COLO829 (cell line): ENCODE measurements around the gene ASIC1.
"Not testable (repeated sequence)": the region's sequence is repeated elsewhere in the genome, so short reads cannot be mapped to it uniquely, and the experiment has no call there.

Experiments
- DNase-seq: peaks from one replicate; pipeline ENCODE4 v3.0.0; 2012; ENCODE audit warnings: low spot score

ASIC1 gene

DNA sequence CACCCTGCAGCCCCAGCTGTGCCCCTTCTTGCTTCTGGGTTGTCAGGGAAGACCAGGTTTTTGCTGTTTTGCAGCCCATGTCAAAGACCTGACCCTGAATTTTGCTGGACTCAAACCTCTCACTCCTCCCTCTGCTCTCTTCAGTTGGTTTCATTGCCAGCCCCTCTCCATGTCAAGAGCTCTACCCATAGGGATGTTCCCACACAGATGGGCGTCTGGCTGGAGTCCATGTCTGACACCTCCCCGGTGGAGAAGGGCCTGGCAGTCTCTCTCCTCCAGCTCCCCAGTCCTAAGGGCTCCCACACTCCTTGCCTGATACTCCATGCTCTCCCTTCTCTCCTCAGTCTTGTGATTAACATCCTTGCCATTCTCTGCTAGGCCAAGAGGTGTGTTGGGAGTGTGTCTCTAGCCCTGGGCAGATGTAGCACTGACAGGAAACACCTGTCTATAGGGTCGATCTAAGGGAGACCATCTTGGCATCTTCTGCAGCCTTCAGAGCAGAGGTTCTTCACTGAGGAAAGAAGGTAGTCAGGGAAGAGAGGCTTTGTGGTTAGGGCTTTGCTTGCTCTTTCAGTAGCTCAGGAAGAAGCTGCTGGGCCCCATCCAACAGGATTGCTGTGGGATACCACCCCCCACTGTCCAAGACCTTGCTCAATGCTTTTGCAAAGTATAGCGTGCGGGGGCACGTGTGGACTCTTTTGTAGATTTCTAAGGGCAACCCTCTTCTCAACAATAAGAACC, 4.7 kb downstream of the ASIC1 start:
- no peak for DNase-seq

DNA sequence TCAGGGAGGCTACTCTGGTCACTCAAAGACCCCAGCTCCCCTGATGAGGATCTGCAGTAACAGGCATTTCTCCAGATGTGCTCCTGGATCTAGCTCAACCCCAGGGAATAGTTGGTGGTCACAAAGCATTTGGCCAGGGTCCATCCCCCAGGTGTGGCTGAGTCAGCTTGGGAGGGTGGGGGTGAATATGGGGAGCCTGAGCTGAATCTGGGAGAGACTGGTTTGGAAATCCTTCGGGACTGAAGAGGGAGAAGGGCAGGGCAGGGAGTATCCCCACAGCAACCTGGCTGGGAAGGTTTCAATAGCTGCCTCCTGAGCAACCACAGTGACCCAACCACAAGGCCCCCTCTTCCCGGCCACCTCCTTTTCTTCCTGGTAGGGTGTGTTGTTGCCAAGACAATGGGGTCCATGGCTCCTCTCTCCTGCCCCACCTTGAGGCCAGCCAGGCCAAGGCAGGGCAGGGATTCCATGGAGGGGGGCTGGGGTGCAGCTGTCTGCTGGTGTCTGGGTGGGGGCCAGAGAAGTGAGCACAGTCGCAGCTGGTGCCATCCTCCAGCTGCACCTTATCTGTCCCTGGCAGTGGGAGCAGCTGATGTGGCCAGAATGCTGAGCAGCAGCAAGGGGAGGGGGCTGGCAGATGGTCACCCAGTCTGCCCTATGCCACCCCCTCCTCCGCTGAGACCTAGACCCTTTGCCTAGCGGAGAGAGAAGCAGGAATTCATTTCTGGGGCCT, 5.5 kb downstream of the ASIC1 start:
- no peak for DNase-seq

DNA sequence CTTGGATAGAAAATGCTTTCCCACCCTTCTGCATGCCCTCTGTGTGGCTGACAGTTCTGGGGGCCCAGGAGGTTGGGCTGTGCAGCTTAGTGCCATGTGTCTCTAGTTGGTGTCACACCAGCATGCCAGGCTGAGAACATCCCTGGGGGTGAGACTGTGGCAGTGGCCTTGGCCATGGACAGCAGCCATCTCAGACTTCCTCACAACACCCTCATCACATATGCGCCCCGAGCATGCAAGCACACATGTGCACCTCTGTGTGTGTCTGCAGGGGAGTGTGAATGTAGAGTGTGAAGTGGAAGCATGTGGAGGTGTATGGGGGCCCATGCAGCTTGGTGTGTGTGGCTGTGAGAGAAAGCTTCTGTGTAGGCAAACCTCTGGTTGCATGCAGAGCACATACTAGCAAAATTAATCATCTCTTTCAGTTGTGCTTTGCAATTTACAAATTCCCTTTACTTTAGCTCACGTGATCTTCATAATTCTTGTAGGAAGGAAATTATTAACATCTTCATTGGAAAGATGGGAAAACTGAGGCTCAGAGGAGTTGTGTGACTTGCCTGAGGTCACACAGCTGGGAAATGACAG, 8.4 kb downstream of the ASIC1 start:
- no peak for DNase-seq

DNA sequence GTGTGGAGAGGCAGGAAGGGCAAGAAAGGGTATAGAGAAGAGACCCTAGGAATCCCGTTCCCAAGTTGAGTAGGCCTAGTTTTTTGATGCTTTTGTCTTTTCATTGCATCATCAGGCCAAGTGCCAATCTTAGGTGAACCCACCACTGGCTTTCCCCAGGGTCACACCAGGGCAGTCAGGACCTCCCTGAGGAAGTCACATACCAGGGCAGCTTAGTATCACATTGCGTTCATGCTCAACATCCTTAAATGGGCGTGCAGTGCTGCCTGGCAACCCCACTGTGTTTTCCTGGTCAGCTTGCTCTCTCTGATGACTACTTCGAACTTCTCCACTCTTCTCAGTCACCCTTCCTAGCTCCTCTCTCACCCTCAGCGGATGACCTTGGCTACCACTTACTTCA, 9.0 kb downstream of the ASIC1 start:
- no peak for DNase-seq

DNA sequence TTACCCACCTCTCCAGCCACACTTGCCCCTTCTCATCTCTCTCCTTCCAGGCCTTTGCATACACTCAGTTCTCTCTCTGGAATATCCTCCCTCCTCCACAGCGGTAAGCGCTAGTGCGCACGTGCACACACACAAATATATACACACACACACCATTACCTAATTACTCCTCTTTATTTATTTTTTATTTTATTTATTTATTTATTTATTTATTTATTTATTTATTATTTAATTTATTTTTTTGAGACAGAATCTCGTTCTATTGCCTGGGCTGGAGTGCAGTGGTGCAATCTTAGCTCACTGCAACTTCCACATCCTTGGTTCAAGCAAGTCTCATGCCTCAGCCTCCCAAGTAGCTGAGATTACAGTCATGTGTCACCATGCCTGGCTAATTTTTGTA, 11.7 kb downstream of the ASIC1 start:
- DNase-seq, result no peak

DNA sequence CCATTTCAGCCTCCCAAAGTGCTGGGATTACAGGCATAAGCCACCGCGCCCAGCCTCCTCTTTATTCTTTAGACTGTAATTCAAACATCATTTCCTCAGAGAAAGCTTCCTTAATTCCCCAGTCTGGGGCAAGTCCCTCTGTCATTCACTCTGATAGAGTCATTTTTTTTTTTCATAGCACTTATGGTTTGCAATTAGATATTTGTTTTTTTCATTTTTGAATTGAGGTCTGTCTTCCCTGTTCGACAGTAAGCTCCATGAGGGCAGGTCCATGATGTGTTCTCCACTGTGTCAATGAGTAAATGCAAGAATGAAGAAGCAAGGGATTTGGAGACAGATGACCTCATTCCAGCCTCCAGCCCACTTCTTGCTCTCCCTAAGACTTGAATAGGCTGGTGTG, 12.1 kb downstream of the ASIC1 start:
- no peak for DNase-seq

DNA sequence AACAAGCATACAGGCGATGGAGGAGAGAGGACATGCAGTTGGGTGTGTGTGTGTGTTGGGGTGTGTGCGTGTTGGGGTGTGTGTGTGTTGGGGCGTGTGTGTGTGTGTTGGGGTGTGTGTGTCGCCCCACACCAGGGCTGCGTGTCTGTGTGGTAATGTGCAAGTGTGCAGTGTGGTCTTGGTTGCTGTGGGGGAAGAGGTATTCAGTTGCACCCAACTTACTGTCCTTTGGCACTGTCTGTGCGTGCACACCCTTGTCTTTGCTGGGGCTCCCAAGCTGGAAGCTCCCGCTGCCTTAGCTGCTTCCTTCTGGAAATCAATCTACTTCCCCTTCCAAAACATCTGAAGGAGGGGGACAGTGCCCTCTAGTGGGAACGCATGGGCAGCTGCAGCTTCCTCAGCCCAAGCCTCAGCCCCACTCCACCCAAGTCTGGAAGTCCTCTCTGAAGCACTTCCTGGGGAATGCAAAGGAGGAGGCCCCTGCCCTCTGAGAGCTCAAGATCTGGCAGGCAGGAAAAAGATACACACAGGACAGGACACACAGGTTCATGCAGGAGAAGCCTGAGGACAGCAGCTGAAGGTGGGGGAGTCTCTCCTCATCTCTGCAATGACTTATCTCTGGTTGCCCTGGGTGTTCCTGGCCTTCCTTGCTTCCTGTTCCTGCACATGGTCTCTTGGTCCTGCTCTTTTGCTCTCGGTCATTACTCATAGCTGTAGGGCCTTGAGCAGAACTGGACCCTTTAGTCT, 13.1 kb downstream of the ASIC1 start:
- peak; percentile 58 for DNase-seq

DNA sequence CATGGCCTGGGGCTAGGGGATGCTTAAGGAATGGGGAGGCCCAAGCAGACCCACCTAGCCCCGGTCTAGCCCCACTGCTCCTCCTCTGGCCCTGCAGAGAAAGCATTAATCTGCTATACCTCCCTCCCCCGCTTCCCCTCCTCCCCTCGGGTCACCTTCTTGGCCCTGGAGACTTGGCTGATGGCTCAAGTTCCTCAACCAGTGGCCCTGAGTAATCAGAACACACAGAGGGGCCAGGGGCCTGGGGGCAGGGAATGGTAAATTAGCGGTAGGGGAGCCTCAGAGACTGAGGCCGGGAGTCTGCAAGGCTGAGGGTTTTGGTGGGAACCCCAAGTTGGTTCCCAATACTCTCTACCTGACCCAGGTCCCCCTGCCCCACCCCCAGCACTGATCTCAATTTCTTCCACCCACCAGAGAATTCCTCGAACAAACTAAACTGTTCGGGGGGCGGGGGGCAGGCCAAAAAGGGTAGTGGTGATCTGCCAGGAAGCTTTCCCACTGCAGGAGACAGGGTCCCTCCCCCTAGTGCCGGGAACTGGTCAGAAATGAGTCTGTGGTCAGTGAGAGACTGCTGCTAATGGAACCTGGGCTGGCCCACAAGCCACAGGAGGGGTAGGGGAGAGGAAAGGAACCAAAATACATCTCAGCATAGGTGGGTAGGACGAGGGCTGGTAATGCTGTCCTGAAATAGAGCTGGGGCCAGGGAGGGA, 15.0 kb downstream of the ASIC1 start:
- DNase-seq, result no peak

DNA sequence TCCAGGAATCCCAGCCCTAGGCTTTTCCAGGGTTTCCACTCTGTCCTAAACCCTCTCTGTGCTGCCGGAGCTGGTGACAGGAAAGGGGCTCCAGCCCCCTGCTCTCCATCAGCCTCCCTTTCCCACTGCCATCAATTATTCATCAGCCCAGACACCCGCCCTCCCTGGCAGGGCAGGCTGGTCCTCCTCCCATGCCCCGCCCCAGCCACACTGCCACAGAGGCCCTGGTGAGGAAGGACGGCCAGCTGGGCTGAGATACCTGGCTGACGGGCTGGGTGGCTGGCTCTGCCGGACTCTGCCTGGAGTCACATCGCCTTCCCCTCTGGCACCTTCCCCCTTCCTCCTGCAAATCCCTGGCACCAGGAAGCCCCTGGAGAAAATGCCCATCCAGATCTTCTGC, 15.8 kb downstream of the ASIC1 start:
- DNase-seq, result no peak

DNA sequence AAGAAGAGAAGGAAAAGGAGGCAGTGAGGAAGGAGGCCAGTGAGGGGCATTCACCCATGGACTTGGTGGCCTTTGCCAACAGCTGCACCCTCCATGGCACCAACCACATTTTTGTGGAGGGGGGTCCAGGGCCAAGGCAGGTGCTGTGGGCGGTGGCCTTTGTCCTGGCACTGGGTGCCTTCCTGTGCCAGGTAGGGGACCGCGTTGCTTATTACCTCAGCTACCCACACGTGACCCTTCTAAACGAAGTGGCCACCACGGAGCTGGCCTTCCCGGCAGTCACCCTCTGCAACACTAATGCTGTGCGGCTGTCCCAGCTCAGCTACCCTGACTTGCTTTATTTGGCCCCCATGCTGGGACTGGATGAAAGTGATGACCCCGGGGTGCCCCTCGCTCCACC, 16.3 kb downstream of the ASIC1 start:
- no peak for DNase-seq

DNA sequence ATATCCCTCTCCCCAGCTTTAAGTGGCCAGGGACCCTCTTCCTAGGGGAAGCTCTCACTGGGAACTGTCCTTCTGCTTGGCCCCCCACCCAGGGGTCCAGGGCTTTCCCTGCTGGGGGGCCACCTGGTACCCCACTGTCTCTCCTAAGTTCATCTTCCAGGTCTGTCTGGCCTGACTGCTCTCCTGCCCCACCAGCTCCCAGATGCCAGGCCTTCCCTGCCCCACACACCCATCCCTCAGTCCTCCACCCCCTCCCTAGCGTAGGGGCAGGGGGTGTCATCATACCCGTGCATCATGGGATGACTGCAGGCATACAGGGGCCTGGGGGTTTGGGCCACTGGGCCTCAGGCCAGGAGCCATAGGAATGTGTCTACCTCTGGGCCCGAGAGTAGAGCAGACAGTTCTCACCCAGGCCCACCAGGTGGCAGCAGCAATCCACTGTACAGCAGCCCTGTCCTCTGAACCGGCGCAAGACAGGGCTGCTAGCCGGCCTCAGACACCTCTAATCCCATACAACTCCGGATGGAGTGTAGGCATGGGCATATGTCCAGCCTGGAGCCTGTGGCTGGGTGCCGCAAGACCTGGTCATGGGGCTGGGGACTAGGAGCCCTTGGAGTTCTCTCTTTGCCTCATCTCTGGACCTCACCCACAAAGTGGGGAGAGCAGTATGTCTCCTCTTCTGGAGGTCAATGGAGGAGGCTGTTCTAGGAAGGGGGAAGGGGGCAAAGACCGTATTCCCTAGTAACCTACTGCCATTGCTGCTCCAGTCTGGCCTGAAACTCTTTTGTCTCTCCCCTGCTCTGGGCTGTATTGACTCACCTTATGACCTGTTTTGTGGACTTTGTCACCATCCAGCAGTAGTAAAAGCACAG, 17.8 kb downstream of the ASIC1 start:
- DNase-seq, result peak; percentile 73

DNA sequence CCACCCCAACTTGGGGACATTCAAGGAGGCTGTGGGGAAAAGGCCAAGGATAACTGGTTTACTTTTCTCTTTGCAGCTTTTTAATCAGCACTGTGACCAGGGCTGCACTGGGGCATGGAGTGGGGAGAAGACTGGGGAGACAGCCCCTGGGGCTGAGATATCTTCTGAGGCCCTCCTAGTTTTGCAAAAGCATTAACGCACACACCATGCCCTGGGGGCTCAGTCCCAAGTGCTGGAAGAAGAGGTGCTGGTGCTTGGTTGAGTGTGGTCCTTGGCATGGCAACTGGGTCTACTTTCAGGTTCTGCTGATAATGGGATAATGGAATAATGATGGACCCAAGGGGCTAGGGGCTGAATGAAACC, 18.4 kb downstream of the ASIC1 start:
- DNase-seq, result no peak

DNA sequence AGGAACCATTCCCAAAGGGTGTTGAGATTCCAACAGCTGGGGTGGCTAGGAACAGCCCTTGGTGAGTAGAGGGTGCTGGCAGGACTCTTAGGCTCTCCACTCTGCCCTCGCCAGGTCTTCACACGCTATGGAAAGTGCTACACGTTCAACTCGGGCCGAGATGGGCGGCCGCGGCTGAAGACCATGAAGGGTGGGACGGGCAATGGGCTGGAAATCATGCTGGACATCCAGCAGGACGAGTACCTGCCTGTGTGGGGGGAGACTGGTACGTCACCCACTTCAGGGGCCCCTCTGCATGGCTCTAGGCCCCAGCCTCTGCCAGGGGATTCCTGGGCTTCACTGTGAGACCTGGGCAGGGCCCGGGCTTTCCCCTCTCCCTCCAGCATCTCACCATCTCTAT, 19.7 kb downstream of the ASIC1 start:
- DNase-seq, result no peak

DNA sequence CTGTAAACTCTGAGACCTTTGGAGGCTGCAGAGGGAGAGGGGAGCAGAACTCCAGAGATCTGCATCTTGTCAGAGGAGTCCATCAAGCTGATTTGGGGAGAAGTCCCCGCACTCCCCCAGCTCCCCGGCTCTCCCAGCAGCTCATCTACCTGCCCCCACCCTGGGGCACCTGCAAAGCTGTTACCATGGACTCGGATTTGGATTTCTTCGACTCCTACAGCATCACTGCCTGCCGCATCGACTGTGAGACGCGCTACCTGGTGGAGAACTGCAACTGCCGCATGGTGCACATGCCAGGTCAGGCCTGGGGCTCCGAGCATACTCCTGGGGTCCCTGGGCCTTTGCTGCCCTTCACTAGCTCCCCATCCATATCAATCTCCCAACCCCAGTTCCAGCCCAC, 20.9 kb downstream of the ASIC1 start:
- no peak for DNase-seq

DNA sequence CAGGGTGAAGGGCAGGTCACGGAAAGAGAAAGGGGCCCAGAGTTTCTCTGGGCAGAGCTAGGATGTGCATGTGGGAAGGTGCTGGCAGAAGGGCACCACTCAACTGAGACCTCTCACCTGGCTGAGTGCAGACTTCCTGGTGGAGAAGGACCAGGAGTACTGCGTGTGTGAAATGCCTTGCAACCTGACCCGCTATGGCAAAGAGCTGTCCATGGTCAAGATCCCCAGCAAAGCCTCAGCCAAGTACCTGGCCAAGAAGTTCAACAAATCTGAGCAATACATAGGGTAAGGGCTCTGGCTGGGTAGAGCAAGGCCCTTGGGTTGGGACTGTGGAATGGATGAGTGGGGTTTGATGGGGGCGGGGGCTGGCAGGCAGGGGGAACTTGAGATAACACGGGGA, 22.4 kb downstream of the ASIC1 start:
- DNase-seq, result no peak

DNA sequence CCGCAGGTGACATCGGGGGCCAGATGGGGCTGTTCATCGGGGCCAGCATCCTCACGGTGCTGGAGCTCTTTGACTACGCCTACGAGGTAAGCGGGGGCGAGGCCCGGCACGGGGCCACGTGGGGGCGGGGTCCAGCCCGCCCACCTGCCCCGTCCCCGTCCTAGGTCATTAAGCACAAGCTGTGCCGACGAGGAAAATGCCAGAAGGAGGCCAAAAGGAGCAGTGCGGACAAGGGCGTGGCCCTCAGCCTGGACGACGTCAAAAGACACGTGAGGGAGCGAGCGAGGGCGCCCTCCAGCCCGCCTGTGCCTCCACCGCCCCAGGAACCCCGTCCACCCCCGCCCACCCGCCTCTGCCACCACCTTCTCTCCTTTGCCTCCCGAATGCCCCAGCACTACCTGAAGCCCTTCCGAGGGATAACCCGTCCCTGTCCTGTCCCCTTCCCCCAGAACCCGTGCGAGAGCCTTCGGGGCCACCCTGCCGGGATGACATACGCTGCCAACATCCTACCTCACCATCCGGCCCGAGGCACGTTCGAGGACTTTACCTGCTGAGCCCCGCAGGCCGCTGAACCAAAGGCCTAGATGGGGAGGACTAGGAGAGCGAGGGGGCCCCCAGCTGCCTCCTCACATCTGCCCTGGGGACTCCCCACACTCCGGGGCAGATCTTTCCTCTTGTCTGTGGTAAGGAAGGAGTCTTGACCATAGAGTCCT, 23.9 kb downstream of the ASIC1 start:
- no peak for DNase-seq

DNA sequence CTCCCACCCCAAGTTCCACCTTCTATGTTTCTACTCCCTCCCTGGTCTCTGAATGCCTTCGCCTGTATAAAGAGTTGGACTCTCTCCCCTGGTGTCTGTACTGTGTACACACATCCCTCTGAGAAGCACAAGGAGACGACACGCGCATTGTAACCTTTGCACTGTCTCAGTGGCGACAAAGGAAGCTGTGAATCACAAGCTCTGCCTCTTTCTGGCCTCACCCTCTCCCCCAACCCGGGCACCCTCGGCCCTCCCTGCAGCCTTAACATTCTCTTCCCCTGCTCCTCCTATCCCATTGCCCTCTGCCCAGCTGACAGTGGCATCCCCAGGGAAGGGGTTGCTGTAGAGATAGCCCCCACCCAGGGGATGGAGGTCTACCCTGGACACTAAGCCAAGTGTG, 25.2 kb downstream of the ASIC1 start:
- DNase-seq, result no peak

DNA sequence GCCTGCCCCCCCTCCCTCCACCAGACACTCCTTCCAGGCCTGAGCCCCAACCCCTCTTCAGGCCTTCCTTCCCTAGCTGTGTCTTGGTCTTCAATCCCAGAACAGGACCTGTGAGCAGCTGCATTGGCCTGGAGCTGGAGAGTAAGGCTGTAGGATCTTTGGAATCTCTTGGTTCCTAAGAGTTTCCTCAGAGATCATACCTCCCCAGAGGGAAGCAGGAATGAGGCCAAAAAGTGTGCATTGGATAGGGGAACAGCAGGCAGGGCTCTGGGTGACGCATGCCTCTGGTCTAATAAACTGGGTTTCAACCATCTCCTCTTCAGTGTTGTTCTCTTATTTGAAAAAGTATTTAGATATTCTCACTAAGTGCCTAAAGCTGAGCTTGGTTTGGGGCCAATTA, 25.9 kb downstream of the ASIC1 start:
- DNase-seq, result no peak

DNA sequence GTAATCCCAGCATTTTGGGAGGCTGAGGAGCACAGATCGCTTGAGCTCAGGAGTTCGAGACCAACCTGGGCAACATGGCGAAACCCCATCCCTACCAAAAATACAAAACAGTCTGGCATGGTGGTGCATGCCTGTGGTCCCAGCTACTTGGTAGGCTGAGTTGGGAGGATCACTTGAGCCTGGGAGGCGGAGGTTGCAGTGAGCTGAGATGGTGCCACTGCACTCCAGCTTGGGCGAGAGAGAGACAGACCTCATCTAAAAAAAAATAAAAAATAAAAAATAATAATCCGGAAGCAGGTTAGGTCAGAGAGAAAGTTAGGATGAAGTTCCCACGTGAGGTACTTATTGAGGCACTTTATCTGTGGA, 27.0 kb downstream of the ASIC1 start:
- not testable (repeated sequence) for DNase-seq

DNA sequence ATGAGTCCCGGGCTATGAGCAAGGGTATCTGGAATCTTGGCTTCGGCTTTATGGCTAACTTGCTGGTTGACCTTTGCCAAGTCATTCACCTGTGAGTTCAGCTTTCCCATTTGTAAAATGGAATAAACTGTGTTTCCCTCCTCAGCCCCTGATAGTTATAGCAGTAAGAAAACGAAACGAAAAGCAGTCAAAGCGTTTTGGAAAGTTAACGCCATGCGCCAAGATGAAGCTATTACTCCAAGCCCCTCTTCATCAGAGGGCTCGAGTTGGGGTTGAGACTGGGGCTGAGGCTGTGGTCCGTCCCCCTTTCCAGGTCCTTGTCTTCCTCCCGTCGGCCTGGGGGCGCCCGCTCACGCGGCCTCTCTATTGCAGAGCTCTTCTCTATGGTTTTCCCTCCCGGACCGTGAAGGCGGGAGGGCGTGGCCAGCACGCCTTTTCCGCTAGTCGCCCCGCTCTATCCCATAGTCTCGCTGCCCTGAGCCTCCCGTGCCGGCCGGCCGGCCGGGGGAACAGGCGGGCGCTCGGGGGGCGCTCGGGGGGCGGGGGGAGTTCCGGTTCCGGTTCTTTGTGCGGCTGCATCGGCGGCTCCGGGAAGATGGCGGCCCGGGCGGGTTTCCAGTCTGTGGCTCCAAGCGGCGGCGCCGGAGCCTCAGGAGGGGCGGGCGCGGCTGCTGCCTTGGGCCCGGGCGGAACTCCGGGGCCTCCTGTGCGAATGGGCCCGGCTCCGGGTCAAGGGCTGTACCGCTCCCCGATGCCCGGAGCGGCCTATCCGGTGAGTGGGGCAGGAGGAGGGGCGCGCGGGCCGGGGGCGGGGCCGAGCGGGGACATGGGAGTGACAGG, 27.6 kb downstream of the ASIC1 start, which contains the start of gene SMARCD1:
Gene SMARCD1, plus strand, starts transcription at position 568 of the 840 bp plus-strand sequence. Its CDS starts 28 bp downstream, at position 596.
- DNase-seq, result peak; percentile 75
